Cardiac muscle cell (in vitro differentiated cells and primary cell): ENCODE results near the gene SPIN1. TPM values are rescaled to one million over a fixed set of nuclear protein-coding genes. Genes with fewer than 3 reads are reported as not detected.
A peak's percentile ranks its signal among the peaks of the same experiment; 100 is the strongest.

Experiments
- DNase-seq, 2 donors: peaks; one replicate each; pipeline versions ENCODE4 v3.0.0 to v3.0.0-alpha.2; 2010 to 2017; ENCODE audit warnings: low read depth in 1 of 2, low spot score in 1 of 2
- H3K27ac ChIP-seq: fragments of 200-600 bp; sonication (generic); 2 replicates; pipeline ENCODE4 v1.5.1; 2016
- H3K27me3 ChIP-seq: fragments of 200-600 bp; sonication (generic); 2 replicates; pipeline ENCODE4 v1.6.0; 2016; ENCODE audit warnings: control low read depth
- H3K36me3 ChIP-seq: fragments of 200-600 bp; sonication (generic); 2 replicates; pipeline ENCODE4 v1.5.1; 2016; ENCODE audit warnings: control low read depth
- H3K4me1 ChIP-seq: fragments of 200-600 bp; sonication (generic); 2 replicates; pipeline ENCODE4 v1.8.1; 2017; ENCODE audit warnings: low read depth, mild to moderate bottlenecking, mixed run types
- H3K4me3 ChIP-seq: fragments of 200-600 bp; sonication (generic); 2 replicates; pipeline ENCODE4 v1.5.1; 2016; ENCODE audit warnings: mild to moderate bottlenecking
- H3K9me3 ChIP-seq: fragments of 200-600 bp; sonication (generic); 2 replicates; pipeline ENCODE4 v1.5.1; 2017; ENCODE audit warnings: low read depth, mild to moderate bottlenecking, control low read depth
- CTCF ChIP-seq: IDR thresholded peaks from 2 replicates; pipeline ENCODE4 v1.5.1; 2012; ENCODE audit warnings: low read depth, mild to moderate bottlenecking, low read length
- polyA plus RNA-seq: library from polyadenylated mRNA; unstranded; fragments of >200 nt; fragmentation: Nextera tagmentation; extraction: Ambion mirVana; gene quantifications from 2 replicates; pipeline ENCODE4 v1.2.1, GENCODE V29; 2016
- total RNA-seq: library from RNA; depleted of rRNA; stranded (reverse); fragments of >200 nt; gene quantifications from 2 replicates; pipeline ENCODE4 v1.2.3, GENCODE V29; 2016

SPIN1 gene
- total and polyA plus RNA-seq, 2 experiments from 2014 or later, result 57.6 to 67.5 TPM

GRCh38 chr9:88451160-88451559 lies 62.9 kb downstream of the SPIN1 start:
- no peak overlapping the region for H3K27ac ChIP-seq
- H3K4me1 ChIP-seq, result peaks cover 6% of the 10 kb centered on the region
- DNase-seq, result no peak
- no peaks in the 10 kb centered on the region for H3K9me3 ChIP-seq
- H3K36me3 ChIP-seq, result peaks cover 4% of the 10 kb centered on the region
- H3K4me3 ChIP-seq, result no peak overlapping the region
- TF ChIP-seq CTCF, result no peak
- no peaks in the 10 kb centered on the region for H3K27me3 ChIP-seq

- no peak for TF ChIP-seq CTCF
- peak in 1 of 2 donors; percentile 88 for DNase-seq
- Histone ChIP-seq H3K4me1 (no peaks in the 10 kb centered on the region), H3K4me3 (no peak overlapping the region), H3K27ac (no peak overlapping the region), H3K36me3 (no peaks in the 10 kb centered on the region), H3K27me3 (no peaks in the 10 kb centered on the region), H3K9me3 (no peaks in the 10 kb centered on the region)
These were observed 70.6 kb downstream of the SPIN1 start for GRCh38 chr9:88458716-88459465.

GRCh38 chr9:88460587-88461332 lies 72.5 kb downstream of the SPIN1 start:
- Histone ChIP-seq H3K27ac (peak overlapping the region; percentile 21), H3K4me1 (no peaks in the 10 kb centered on the region), H3K27me3 (no peaks in the 10 kb centered on the region), H3K4me3 (no peak overlapping the region), H3K9me3 (no peaks in the 10 kb centered on the region), H3K36me3 (peaks cover 6% of the 10 kb centered on the region)
- no peak for DNase-seq
- TF ChIP-seq CTCF, result no peak

- TF ChIP-seq CTCF, result no peak
- Histone ChIP-seq H3K4me3 (no peak overlapping the region), H3K36me3 (peaks cover 6% of the 10 kb centered on the region), H3K27me3 (no peaks in the 10 kb centered on the region), H3K9me3 (no peaks in the 10 kb centered on the region), H3K27ac (no peak overlapping the region), H3K4me1 (no peaks in the 10 kb centered on the region)
- DNase-seq, result no peak
These were observed 73.9 kb downstream of the SPIN1 start for GRCh38 chr9:88462191-88462590.

- TF ChIP-seq CTCF, result no peak
- Histone ChIP-seq H3K27me3 (no peaks in the 10 kb centered on the region), H3K4me1 (no peaks in the 10 kb centered on the region), H3K4me3 (no peak overlapping the region), H3K9me3 (no peaks in the 10 kb centered on the region), H3K27ac (no peak overlapping the region), H3K36me3 (peaks cover 11% of the 10 kb centered on the region)
- DNase-seq, result no peak
These were observed 76.6 kb downstream of the SPIN1 start for GRCh38 chr9:88464851-88465250.
